HuH-7.5 (cell line): ENCODE measurements around the gene ARHGAP22.
"Not testable (repeated sequence)": the region's sequence is repeated elsewhere in the genome, so short reads cannot be mapped to it uniquely, and the experiment has no call there.

Source experiments
- DNase-seq: peaks from one replicate; pipeline ENCODE4 v3.0.0; 2011; ENCODE audit warnings: low spot score

The ARHGAP22 gene

GRCh38 chr10:48604991-48605508 is at the start of gene ARHGAP22:
ARHGAP22 (minus strand) TSS chr10:48605073; CDS start chr10:48604796, 277 bp downstream.
- DNase-seq = no peak

- DNase-seq = no peak
Observed at GRCh38 chr10:48653944-48654698, 49.2 kb upstream of the ARHGAP22 start.

GRCh38 chr10:48653347-48653746 is 48.5 kb upstream of the ARHGAP22 start:
- no peak for DNase-seq

GRCh38 chr10:48652344-48652743 is 47.5 kb upstream of the ARHGAP22 start:
- no peak for DNase-seq

GRCh38 chr10:48651839-48652238 is 47.0 kb upstream of the ARHGAP22 start:
- no peak for DNase-seq

GRCh38 chr10:48651293-48651692 is 46.4 kb upstream of the ARHGAP22 start:
- DNase-seq = no peak

GRCh38 chr10:48649349-48649944 is 44.6 kb upstream of the ARHGAP22 start:
- no peak for DNase-seq

GRCh38 chr10:48648172-48648942 is 43.5 kb upstream of the ARHGAP22 start:
- no peak for DNase-seq

GRCh38 chr10:48647073-48647472 is 42.2 kb upstream of the ARHGAP22 start:
- not testable (repeated sequence) for DNase-seq

GRCh38 chr10:48645600-48645999 is 40.7 kb upstream of the ARHGAP22 start:
- no peak for DNase-seq

GRCh38 chr10:48641099-48641690 is 36.3 kb upstream of the ARHGAP22 start:
- not testable (repeated sequence) for DNase-seq

- DNase-seq = no peak
Observed at GRCh38 chr10:48640326-48640725, 35.5 kb upstream of the ARHGAP22 start.

GRCh38 chr10:48639632-48640031 is 34.8 kb upstream of the ARHGAP22 start:
- no peak for DNase-seq

GRCh38 chr10:48638739-48639527 is 34.1 kb upstream of the ARHGAP22 start:
- no peak for DNase-seq

- DNase-seq = no peak
Observed at GRCh38 chr10:48638158-48638557, 33.3 kb upstream of the ARHGAP22 start.

- DNase-seq = no peak
Observed at GRCh38 chr10:48636901-48637300, 32.0 kb upstream of the ARHGAP22 start.

- DNase-seq = no peak
Observed at GRCh38 chr10:48636231-48636630, 31.4 kb upstream of the ARHGAP22 start.

- DNase-seq = no peak
Observed at GRCh38 chr10:48634984-48635557, 30.2 kb upstream of the ARHGAP22 start.

- no peak for DNase-seq
Observed at GRCh38 chr10:48634198-48634983, 29.5 kb upstream of the ARHGAP22 start.
